ENCODE results near the gene OGFR.

OGFR gene

GRCh38 chr20:62782149-62782892 is 22.3 kb upstream of the OGFR start:
- no peak for DNase-seq (ENCODE audit: low read depth)
- no peak overlapping the region for H3K4me3 ChIP-seq (ENCODE audit: control insufficient read depth, low read depth, low read length)
- peak; percentile 28 for TF ChIP-seq CTCF (conservative IDR thresholded peaks at IDR 0.05; ENCODE audit: control insufficient read depth, insufficient read depth, low read depth, low read length)

GRCh38 chr20:62782893-62783278 is 21.7 kb upstream of the OGFR start:
- TF ChIP-seq CTCF (conservative IDR thresholded peaks at IDR 0.05; ENCODE audit: control insufficient read depth, insufficient read depth, low read depth, low read length): no peak
- H3K4me3 ChIP-seq (ENCODE audit: control insufficient read depth, low read depth, low read length): no peak overlapping the region
- no peak for DNase-seq (ENCODE audit: low read depth)

DNA sequence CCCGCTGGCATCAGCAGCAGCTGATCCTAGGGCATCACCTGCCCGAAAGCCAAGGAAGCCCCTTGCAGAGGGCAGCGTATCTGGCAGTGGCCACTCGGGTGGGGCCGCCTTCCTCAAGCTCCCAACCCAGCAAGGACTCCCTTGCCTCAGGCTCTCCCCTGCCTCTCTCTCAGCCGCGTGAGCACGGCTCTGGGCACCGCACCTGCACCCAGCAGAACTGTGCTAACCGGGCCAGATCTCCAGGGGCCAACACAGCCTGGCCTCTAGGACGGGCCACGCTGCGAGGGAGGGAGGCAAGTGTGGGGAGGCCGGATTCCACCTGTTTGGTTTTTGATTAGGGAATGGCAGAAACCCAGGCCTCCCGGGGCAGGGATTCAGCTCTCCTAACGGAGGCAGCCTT is 20.1 kb upstream of the OGFR start:
- no peak for TF ChIP-seq CTCF (conservative IDR thresholded peaks at IDR 0.05; ENCODE audit: control insufficient read depth, insufficient read depth, low read depth, low read length)
- no peak overlapping the region for H3K4me3 ChIP-seq (ENCODE audit: control insufficient read depth, low read depth, low read length)
- no peak for DNase-seq (ENCODE audit: low read depth)

- no peak overlapping the region for H3K4me3 ChIP-seq (ENCODE audit: control insufficient read depth, low read depth, low read length)
- DNase-seq (ENCODE audit: low read depth): no peak
- no peak for TF ChIP-seq CTCF (conservative IDR thresholded peaks at IDR 0.05; ENCODE audit: control insufficient read depth, insufficient read depth, low read depth, low read length)
These were observed 19.2 kb upstream of the OGFR start for GRCh38 chr20:62785393-62785792.

DNA sequence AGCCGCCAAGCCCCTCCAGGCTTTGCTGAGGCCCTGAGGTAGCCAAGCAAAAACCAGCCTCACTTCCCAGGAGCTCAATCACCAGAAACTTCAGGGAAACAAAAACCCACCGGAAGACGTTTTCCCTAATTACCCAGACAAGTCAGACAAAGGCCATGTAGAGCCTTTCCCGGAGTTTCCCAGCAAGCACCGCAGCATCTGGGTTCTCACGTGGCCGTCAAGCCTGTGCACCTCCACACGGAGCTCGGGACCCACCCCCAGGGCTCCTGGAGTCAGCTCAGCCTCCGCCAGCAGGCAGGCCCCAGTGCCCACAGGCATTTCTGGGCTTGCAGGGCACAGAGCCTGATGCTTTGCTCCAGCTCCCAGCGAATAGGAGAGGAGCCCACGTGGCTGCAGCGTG is 18.5 kb upstream of the OGFR start:
- H3K4me3 ChIP-seq (ENCODE audit: control insufficient read depth, low read depth, low read length): no peak overlapping the region
- no peak for DNase-seq (ENCODE audit: low read depth)
- no peak for TF ChIP-seq CTCF (conservative IDR thresholded peaks at IDR 0.05; ENCODE audit: control insufficient read depth, insufficient read depth, low read depth, low read length)

- no peak overlapping the region for H3K4me3 ChIP-seq (ENCODE audit: control insufficient read depth, low read depth, low read length)
- TF ChIP-seq CTCF (conservative IDR thresholded peaks at IDR 0.05; ENCODE audit: control insufficient read depth, insufficient read depth, low read depth, low read length): no peak
- no peak for DNase-seq (ENCODE audit: low read depth)
These were observed 17.3 kb upstream of the OGFR start for GRCh38 chr20:62787321-62787720.

DNA sequence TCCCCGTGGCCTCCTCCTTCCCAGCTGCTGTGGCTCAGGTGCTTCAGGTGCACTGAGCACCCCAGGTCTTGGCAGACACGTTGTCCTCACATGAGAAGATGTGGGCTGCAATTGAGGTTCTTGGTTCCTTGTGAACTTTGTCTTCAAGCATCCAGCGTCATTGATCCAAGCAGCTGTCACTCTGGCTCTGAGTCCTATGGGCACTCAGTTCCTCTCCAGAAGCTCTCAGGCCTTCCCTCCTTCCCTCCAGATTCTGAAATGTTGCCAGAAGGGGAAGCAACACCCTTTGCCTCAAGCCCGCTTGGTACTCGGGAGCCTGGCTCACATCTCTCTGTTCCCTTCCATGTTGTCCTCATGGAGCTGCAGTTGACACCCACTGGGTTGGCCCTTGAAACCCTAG is 16.8 kb upstream of the OGFR start:
- DNase-seq (ENCODE audit: low read depth): no peak
- no peak overlapping the region for H3K4me3 ChIP-seq (ENCODE audit: control insufficient read depth, low read depth, low read length)
- no peak for TF ChIP-seq CTCF (conservative IDR thresholded peaks at IDR 0.05; ENCODE audit: control insufficient read depth, insufficient read depth, low read depth, low read length)
